Neural progenitor cell (in vitro differentiated cells): ENCODE measurements around the gene CD96. TPM values are rescaled to one million over a fixed set of nuclear protein-coding genes. Genes with fewer than 3 reads are reported as not detected.

ENCODE experiments used
- DNase-seq: peaks from one replicate; pipeline ENCODE4 v3.0.0-alpha.2; 2016; ENCODE audit warnings: low spot score
- H2AFZ ChIP-seq: fragments of 200-600 bp; sonication (generic); replicated peaks from 2 replicates; pipeline ENCODE4 v1.6.1; 2016; ENCODE audit warnings: antibody characterized with exemption
- H3F3A ChIP-seq: fragments of 200-600 bp; sonication (generic); 2 replicates; pipeline ENCODE4 v1.6.1; 2016; ENCODE audit warnings: antibody characterized with exemption, low read depth
- H3K27ac ChIP-seq: fragments of 200-600 bp; sonication (generic); 2 replicates; pipeline ENCODE4 v1.5.1; 2016; ENCODE audit warnings: mild to moderate bottlenecking
- H3K27me3 ChIP-seq: fragments of 200-600 bp; sonication (generic); 2 replicates; pipeline ENCODE4 v1.6.1; 2016; ENCODE audit warnings: mild to moderate bottlenecking, moderate library complexity
- H3K36me3 ChIP-seq: fragments of 200-600 bp; sonication (generic); 2 replicates; pipeline ENCODE4 v1.5.1; 2016
- H3K4me1 ChIP-seq: fragments of 200-600 bp; sonication (generic); 2 replicates; pipeline ENCODE4 v1.6.1; 2016; ENCODE audit warnings: mixed run types
- H3K4me2 ChIP-seq: fragments of 200-600 bp; sonication (generic); 2 replicates; pipeline ENCODE4 v1.6.1; 2016
- H3K4me3 ChIP-seq: fragments of 200-600 bp; sonication (generic); 2 replicates; pipeline ENCODE4 v1.5.1; 2016
- H3K79me2 ChIP-seq: fragments of 200-600 bp; sonication (generic); 2 replicates; pipeline ENCODE4 v1.6.1; 2016; ENCODE audit warnings: low read depth
- H3K9ac ChIP-seq: fragments of 200-600 bp; sonication (generic); 2 replicates; pipeline ENCODE4 v1.6.1; 2016
- H3K9me3 ChIP-seq: fragments of 200-600 bp; sonication (generic); 2 replicates; pipeline ENCODE4 v1.5.1; 2016; ENCODE audit warnings: low read depth
- H4K20me1 ChIP-seq: fragments of 200-600 bp; sonication (generic); 2 replicates; pipeline ENCODE4 v1.6.1; 2016; ENCODE audit warnings: low read depth
- H3K27ac Mint-ChIP-seq: 3 replicates; pipeline ENCODE4 v1.8.0; 2021; ENCODE audit warnings: mixed read lengths
- H3K27me3 Mint-ChIP-seq: 2 replicates; pipeline ENCODE4 v1.8.0; 2022; ENCODE audit warnings: low read depth, mild to moderate bottlenecking, inconsistent platforms, moderate library complexity, mixed read lengths; ENCODE audit not compliant: insufficient read depth
- H3K36me3 Mint-ChIP-seq: 3 replicates; pipeline ENCODE4 v1.8.0; 2021; ENCODE audit warnings: mixed read lengths
- H3K4me1 Mint-ChIP-seq: 3 replicates; pipeline ENCODE4 v1.8.0; 2021; ENCODE audit warnings: mixed read lengths
- H3K4me3 Mint-ChIP-seq: 3 replicates; pipeline ENCODE4 v1.8.0; 2021; ENCODE audit warnings: mild to moderate bottlenecking, moderate library complexity, mixed read lengths
- H3K9me3 Mint-ChIP-seq: 3 replicates; pipeline ENCODE4 v1.8.0; 2020; ENCODE audit warnings: mixed read lengths
- EZH2 ChIP-seq: fragments of 200-600 bp; sonication (generic); IDR thresholded peaks from 2 replicates; pipeline ENCODE4 v1.6.1; 2017; ENCODE audit warnings: antibody characterized with exemption, mild to moderate bottlenecking, moderate library complexity
- EZH2phosphoT487 ChIP-seq: fragments of 200-600 bp; sonication (generic); IDR thresholded peaks from 2 replicates; pipeline ENCODE4 v1.6.1; 2017; ENCODE audit warnings: antibody characterized with exemption
- total RNA-seq: library from RNA; depleted of rRNA; stranded (reverse); fragments of >200 nt; gene quantifications from 2 replicates; pipeline ENCODE4 v1.2.3, GENCODE V29; 2015; ENCODE audit warnings: low replicate concordance
- TF ChIP-seq, protein P1 (sequence below): fragments of 200-600 bp; sonication (generic); IDR thresholded peaks from 2 replicates; pipeline ENCODE4 v1.5.1; 2017; ENCODE audit warnings: antibody characterized with exemption, mild to moderate bottlenecking

CD96 gene
- total RNA-seq, 1 donor from 2014 or later = not detected

DNA sequence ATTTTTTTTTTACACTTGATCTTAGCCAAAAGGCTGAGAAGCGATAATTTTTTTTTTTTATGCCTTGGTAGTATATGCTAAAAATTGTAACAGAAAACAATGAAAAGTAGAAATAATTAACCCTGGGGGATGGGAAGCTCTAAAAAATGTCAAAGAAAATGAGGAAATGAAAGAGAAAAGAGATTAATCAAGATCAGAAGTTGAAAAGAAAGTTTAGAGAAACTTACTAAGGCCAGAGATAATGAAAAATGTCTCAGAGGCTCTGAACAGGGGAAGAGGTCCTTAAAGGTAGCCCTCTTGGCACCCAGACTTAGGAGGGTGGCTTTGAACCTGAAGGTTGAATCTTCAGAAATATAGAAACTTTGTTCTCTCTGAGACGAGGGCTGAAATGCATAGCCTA, 111.8 kb downstream of the CD96 start:
- H3K4me3 ChIP-seq = no peak overlapping the region
- no peaks in the 10 kb centered on the region for H4K20me1 ChIP-seq
- Mint-ChIP-seq H3K4me1 (peaks cover 23% of the 10 kb centered on the region), H3K27me3 (peaks cover 7% of the 10 kb centered on the region), H3K36me3 (no peaks in the 10 kb centered on the region), H3K4me3 (no peak overlapping the region), H3K9me3 (no peaks in the 10 kb centered on the region), H3K27ac (no peak overlapping the region)
- H3K9me3 ChIP-seq = no peaks in the 10 kb centered on the region
- no peak for DNase-seq
- H3K36me3 ChIP-seq = no peaks in the 10 kb centered on the region
- no peak for TF ChIP-seq EZH2phosphoT487
- TF ChIP-seq, protein P1, sequence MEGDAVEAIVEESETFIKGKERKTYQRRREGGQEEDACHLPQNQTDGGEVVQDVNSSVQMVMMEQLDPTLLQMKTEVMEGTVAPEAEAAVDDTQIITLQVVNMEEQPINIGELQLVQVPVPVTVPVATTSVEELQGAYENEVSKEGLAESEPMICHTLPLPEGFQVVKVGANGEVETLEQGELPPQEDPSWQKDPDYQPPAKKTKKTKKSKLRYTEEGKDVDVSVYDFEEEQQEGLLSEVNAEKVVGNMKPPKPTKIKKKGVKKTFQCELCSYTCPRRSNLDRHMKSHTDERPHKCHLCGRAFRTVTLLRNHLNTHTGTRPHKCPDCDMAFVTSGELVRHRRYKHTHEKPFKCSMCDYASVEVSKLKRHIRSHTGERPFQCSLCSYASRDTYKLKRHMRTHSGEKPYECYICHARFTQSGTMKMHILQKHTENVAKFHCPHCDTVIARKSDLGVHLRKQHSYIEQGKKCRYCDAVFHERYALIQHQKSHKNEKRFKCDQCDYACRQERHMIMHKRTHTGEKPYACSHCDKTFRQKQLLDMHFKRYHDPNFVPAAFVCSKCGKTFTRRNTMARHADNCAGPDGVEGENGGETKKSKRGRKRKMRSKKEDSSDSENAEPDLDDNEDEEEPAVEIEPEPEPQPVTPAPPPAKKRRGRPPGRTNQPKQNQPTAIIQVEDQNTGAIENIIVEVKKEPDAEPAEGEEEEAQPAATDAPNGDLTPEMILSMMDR = no peak
- no peak for TF ChIP-seq EZH2
- no peaks in the 10 kb centered on the region for H3F3A ChIP-seq
- no peaks in the 10 kb centered on the region for H3K27me3 ChIP-seq
- no peak overlapping the region for H3K9ac ChIP-seq
- no peak overlapping the region for H3K27ac ChIP-seq
- peaks cover 12% of the 10 kb centered on the region for H3K4me1 ChIP-seq
- no peaks in the 10 kb centered on the region for H3K79me2 ChIP-seq
- H3K4me2 ChIP-seq = no peak overlapping the region
- H2AFZ ChIP-seq = no peak overlapping the region

DNA sequence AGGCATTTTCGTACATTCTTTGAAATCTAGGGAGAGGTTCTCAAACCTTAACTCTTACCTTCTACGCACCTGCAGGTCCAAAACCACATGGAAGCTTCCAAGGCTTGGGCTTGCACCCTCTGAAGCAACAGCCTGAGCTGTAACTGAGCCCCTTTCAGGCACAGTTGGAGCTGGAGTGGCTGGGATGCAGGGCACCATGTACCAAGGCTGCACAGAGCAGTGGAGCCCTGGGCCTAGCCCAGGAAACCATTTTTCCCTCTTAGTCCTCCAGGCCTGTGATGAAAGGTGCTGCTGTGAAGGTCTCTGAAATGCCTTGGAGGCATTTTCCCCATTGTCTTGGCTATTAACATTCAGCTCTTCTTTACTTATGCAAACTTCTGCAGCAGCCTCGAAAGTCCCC, 120.0 kb downstream of the CD96 start:
- no peaks in the 10 kb centered on the region for H3K36me3 Mint-ChIP-seq
- no peaks in the 10 kb centered on the region for H3K36me3 ChIP-seq
- no peak overlapping the region for H3K4me2 ChIP-seq
- no peaks in the 10 kb centered on the region for H3F3A ChIP-seq
- no peaks in the 10 kb centered on the region for H3K4me1 ChIP-seq
- no peak for TF ChIP-seq EZH2phosphoT487
- TF ChIP-seq, protein P1 = no peak
- peaks cover 5% of the 10 kb centered on the region for H3K4me1 Mint-ChIP-seq
- no peaks in the 10 kb centered on the region for H3K79me2 ChIP-seq
- no peak overlapping the region for H3K4me3 Mint-ChIP-seq
- no peak overlapping the region for H3K27ac Mint-ChIP-seq
- H3K27ac ChIP-seq = no peak overlapping the region
- no peak overlapping the region for H3K4me3 ChIP-seq
- H3K9me3 Mint-ChIP-seq = peaks cover 32% of the 10 kb centered on the region
- no peaks in the 10 kb centered on the region for H3K9me3 ChIP-seq
- no peak overlapping the region for H3K9ac ChIP-seq
- no peaks in the 10 kb centered on the region for H3K27me3 Mint-ChIP-seq
- H3K27me3 ChIP-seq = no peaks in the 10 kb centered on the region
- DNase-seq = no peak
- no peak overlapping the region for H2AFZ ChIP-seq
- no peaks in the 10 kb centered on the region for H4K20me1 ChIP-seq

DNA sequence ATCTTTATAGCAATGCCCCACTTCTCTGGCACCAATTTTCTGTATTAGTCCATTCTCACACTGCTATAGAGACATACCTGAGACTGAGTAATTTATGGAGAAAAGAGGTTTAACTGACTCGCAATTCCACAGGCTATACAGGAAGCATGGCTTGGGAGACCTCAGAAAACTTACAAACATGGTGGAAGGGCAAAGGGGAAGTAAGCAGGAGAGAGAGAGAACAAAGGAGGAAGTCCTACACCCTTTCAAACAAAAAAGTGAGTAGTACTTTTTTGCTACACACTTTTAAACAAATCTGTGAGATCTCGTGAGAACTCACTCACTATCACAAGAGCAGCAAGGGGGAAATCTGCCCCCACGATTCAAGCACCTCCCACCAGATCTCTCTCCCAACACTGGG, 120.9 kb downstream of the CD96 start:
- no peaks in the 10 kb centered on the region for H3K79me2 ChIP-seq

More for the DNA sequence above, 120.9 kb downstream of the CD96 start:
- Mint-ChIP-seq H3K4me1 (peaks cover 5% of the 10 kb centered on the region), H3K4me3 (no peak overlapping the region), H3K9me3 (peaks cover 32% of the 10 kb centered on the region), H3K27ac (no peak overlapping the region), H3K36me3 (no peaks in the 10 kb centered on the region), H3K27me3 (no peaks in the 10 kb centered on the region)
- H3K9me3 ChIP-seq = no peaks in the 10 kb centered on the region
- H4K20me1 ChIP-seq = no peaks in the 10 kb centered on the region
- no peaks in the 10 kb centered on the region for H3K27me3 ChIP-seq
- no peak for DNase-seq
- no peaks in the 10 kb centered on the region for H3F3A ChIP-seq
- H2AFZ ChIP-seq = no peak overlapping the region
- TF ChIP-seq EZH2 = no peak
- TF ChIP-seq EZH2phosphoT487 = no peak
- TF ChIP-seq, protein P1 = no peak
- no peak overlapping the region for H3K27ac ChIP-seq
- H3K36me3 ChIP-seq = no peaks in the 10 kb centered on the region
- no peak overlapping the region for H3K9ac ChIP-seq
- no peaks in the 10 kb centered on the region for H3K4me1 ChIP-seq
- H3K4me2 ChIP-seq = no peak overlapping the region
- no peak overlapping the region for H3K4me3 ChIP-seq
